ENCODE results near the gene KLC3.

KLC3 gene

GRCh38 chr19:45347570-45348366 lies 7.2 kb downstream of the KLC3 start:
- in situ Hi-C loops (cut with MboI; ENCODE audit: low sequenced_read_pairs): no loop called here

GRCh38 chr19:45348367-45349125 lies 8.0 kb downstream of the KLC3 start:
- in situ Hi-C loops (cut with MboI; ENCODE audit: low sequenced_read_pairs): no loop called here

- in situ Hi-C loops (cut with MboI; ENCODE audit: low sequenced_read_pairs): no loop called here
These were observed 8.5 kb downstream of the KLC3 start for GRCh38 chr19:45349126-45349415.

- in situ Hi-C loops (cut with MboI; ENCODE audit: low sequenced_read_pairs): no loop called here
These were observed 8.9 kb downstream of the KLC3 start for GRCh38 chr19:45349430-45349941.

- in situ Hi-C loops (cut with MboI; ENCODE audit: low sequenced_read_pairs): no loop called here
These were observed 10.0 kb downstream of the KLC3 start for GRCh38 chr19:45350477-45351058.

GRCh38 chr19:45351401-45351952 lies 10.9 kb downstream of the KLC3 start:
- in situ Hi-C loops (cut with MboI; ENCODE audit: low sequenced_read_pairs): no loop called here

GRCh38 chr19:45352062-45352461 lies 11.5 kb downstream of the KLC3 start:
- in situ Hi-C loops (cut with MboI; ENCODE audit: low sequenced_read_pairs): no loop called here

- in situ Hi-C loops (cut with MboI; ENCODE audit: low sequenced_read_pairs): no loop called here
These were observed 11.9 kb downstream of the KLC3 start for GRCh38 chr19:45352471-45352870.

- in situ Hi-C loops (cut with MboI; ENCODE audit: low sequenced_read_pairs): no loop called here
These were observed 12.6 kb downstream of the KLC3 start for GRCh38 chr19:45352914-45353796.

GRCh38 chr19:45354241-45354842 lies 13.8 kb downstream of the KLC3 start:
- in situ Hi-C loops (cut with MboI; ENCODE audit: low sequenced_read_pairs): no loop called here

- in situ Hi-C loops (cut with MboI; ENCODE audit: low sequenced_read_pairs): no loop called here
These were observed 14.9 kb downstream of the KLC3 start for GRCh38 chr19:45355402-45355801.

GRCh38 chr19:45355910-45356309 lies 15.4 kb downstream of the KLC3 start:
- in situ Hi-C loops (cut with MboI; ENCODE audit: low sequenced_read_pairs): no loop called here

GRCh38 chr19:45356760-45357444 lies 16.4 kb downstream of the KLC3 start:
- in situ Hi-C loops (cut with MboI; ENCODE audit: low sequenced_read_pairs): no loop called here

GRCh38 chr19:45357445-45357783 lies 16.9 kb downstream of the KLC3 start:
- in situ Hi-C loops (cut with MboI; ENCODE audit: low sequenced_read_pairs): no loop called here

- in situ Hi-C loops (cut with MboI; ENCODE audit: low sequenced_read_pairs): no loop called here
These were observed 17.8 kb downstream of the KLC3 start for GRCh38 chr19:45358213-45358792.

- in situ Hi-C loops (cut with MboI; ENCODE audit: low sequenced_read_pairs): no loop called here
These were observed 21.1 kb downstream of the KLC3 start for GRCh38 chr19:45361608-45362007.

- in situ Hi-C loops (cut with MboI; ENCODE audit: low sequenced_read_pairs): no loop called here
These were observed 21.7 kb downstream of the KLC3 start for GRCh38 chr19:45362291-45362690.

GRCh38 chr19:45363861-45364459 lies 23.4 kb downstream of the KLC3 start:
- in situ Hi-C loops (cut with MboI; ENCODE audit: low sequenced_read_pairs): no loop called here

GRCh38 chr19:45364696-45365095 lies 24.1 kb downstream of the KLC3 start:
- in situ Hi-C loops (cut with MboI; ENCODE audit: low sequenced_read_pairs): no loop called here

Data from HL-60/S4 (cell line).